Measurements from ENCODE around the gene ZMPSTE24. TPM values are rescaled to one million over a fixed set of nuclear protein-coding genes. Genes with fewer than 3 reads are reported as not detected.
"Not testable (repeated sequence)": the region's sequence is repeated elsewhere in the genome, so short reads cannot be mapped to it uniquely, and the experiment has no call there.

The ZMPSTE24 gene
- total RNA-seq, 1 donor from 2014 or later: 35.6 TPM

GRCh38 chr1:40318970-40319621 is 61.1 kb downstream of the ZMPSTE24 start:
- H3K36me3 Mint-ChIP-seq (ENCODE audit: low read depth): no peaks in the 10 kb centered on the region
- H3K27me3 Mint-ChIP-seq (ENCODE audit: low read depth): peaks cover 55% of the 10 kb centered on the region
- no peak for DNase-seq (ENCODE audit: low read depth, low spot score)
- TF ChIP-seq CTCF (conservative IDR thresholded peaks at IDR 0.05): no peak
- no peak overlapping the region for H3K27ac Mint-ChIP-seq (ENCODE audit: unreplicated experiment)
- no peaks in the 10 kb centered on the region for H3K9me3 Mint-ChIP-seq
- peak overlapping the region; percentile 25 for H3K4me3 Mint-ChIP-seq
- H3K4me1 Mint-ChIP-seq: peaks cover 25% of the 10 kb centered on the region

GRCh38 chr1:40331403-40331802 is 73.4 kb downstream of the ZMPSTE24 start:
- not testable (repeated sequence) for DNase-seq (ENCODE audit: low read depth, low spot score); H3K4me3 Mint-ChIP-seq; H3K4me1 Mint-ChIP-seq; H3K36me3 Mint-ChIP-seq (ENCODE audit: low read depth); H3K27ac Mint-ChIP-seq (ENCODE audit: unreplicated experiment); H3K9me3 Mint-ChIP-seq
- peaks cover 11% of the 10 kb centered on the region for H3K27me3 Mint-ChIP-seq (ENCODE audit: low read depth)

- Mint-ChIP-seq H3K27me3 (ENCODE audit: low read depth) (peaks cover 9% of the 10 kb centered on the region), H3K4me1 (no peaks in the 10 kb centered on the region), H3K9me3 (peaks cover 3% of the 10 kb centered on the region), H3K4me3 (no peak overlapping the region), H3K36me3 (ENCODE audit: low read depth) (peaks cover 2% of the 10 kb centered on the region), H3K27ac (ENCODE audit: unreplicated experiment) (no peak overlapping the region)
- DNase-seq (ENCODE audit: low read depth, low spot score): no peak
- TF ChIP-seq CTCF (conservative IDR thresholded peaks at IDR 0.05): no peak
Measured at GRCh38 chr1:40332695-40333094, 74.7 kb downstream of the ZMPSTE24 start.

GRCh38 chr1:40337443-40337842 is 79.4 kb downstream of the ZMPSTE24 start:
- Mint-ChIP-seq H3K9me3 (peaks cover 3% of the 10 kb centered on the region), H3K4me1 (no peaks in the 10 kb centered on the region), H3K4me3 (no peak overlapping the region), H3K27me3 (ENCODE audit: low read depth) (peaks cover 28% of the 10 kb centered on the region), H3K27ac (ENCODE audit: unreplicated experiment) (no peak overlapping the region), H3K36me3 (ENCODE audit: low read depth) (peaks cover 2% of the 10 kb centered on the region)
- TF ChIP-seq CTCF (conservative IDR thresholded peaks at IDR 0.05): no peak
- DNase-seq (ENCODE audit: low read depth, low spot score): no peak

GRCh38 chr1:40338745-40339419 is 80.8 kb downstream of the ZMPSTE24 start:
- Mint-ChIP-seq H3K27ac (ENCODE audit: unreplicated experiment) (no peak overlapping the region), H3K9me3 (no peaks in the 10 kb centered on the region), H3K36me3 (ENCODE audit: low read depth) (no peaks in the 10 kb centered on the region), H3K27me3 (ENCODE audit: low read depth) (peaks cover 31% of the 10 kb centered on the region), H3K4me3 (no peak overlapping the region), H3K4me1 (no peaks in the 10 kb centered on the region)
- DNase-seq (ENCODE audit: low read depth, low spot score): peak; percentile 92
- peak; percentile 99 for TF ChIP-seq CTCF (conservative IDR thresholded peaks at IDR 0.05)

Measured in neural crest cell (in vitro differentiated cells).